H9 (cell line): ENCODE results near the gene SLC4A3. TPM values are rescaled to one million over a fixed set of nuclear protein-coding genes. Genes with fewer than 3 reads are reported as not detected.

ENCODE experiments used
- DNase-seq: peaks from one replicate; pipeline ENCODE4 v3.0.0-alpha.2; 2017
- H2AFZ ChIP-seq: one replicate; pipeline ENCODE4 v1.6.1; 2013; ENCODE audit warnings: mild to moderate bottlenecking, low read length, control low read depth, moderate library complexity
- H2AK5ac ChIP-seq: 2 replicates; pipeline ENCODE4 v1.6.1; 2013; ENCODE audit warnings: low read length, control low read depth, mixed read lengths; ENCODE audit not compliant: insufficient read length
- H2BK120ac ChIP-seq: one replicate; pipeline ENCODE4 v1.6.1; 2013; ENCODE audit warnings: low read depth, mild to moderate bottlenecking, low read length, control low read depth, inconsistent platforms; ENCODE audit not compliant: poor library complexity, severe bottlenecking
- H2BK12ac ChIP-seq: 2 replicates; pipeline ENCODE4 v1.6.1; 2013; ENCODE audit warnings: low read length, control low read depth, mixed read lengths, low read depth; ENCODE audit not compliant: insufficient read length
- H2BK15ac ChIP-seq: 2 replicates; pipeline ENCODE4 v1.6.1; 2013; ENCODE audit warnings: low read depth, low read length, control low read depth
- H2BK20ac ChIP-seq: one replicate; pipeline ENCODE4 v1.6.1; 2013; ENCODE audit warnings: low read depth, mild to moderate bottlenecking, low read length, control low read depth, inconsistent platforms; ENCODE audit not compliant: poor library complexity, severe bottlenecking
- H2BK5ac ChIP-seq: 2 replicates; pipeline ENCODE4 v1.6.1; 2013; ENCODE audit warnings: low read length, control low read depth, mixed read lengths; ENCODE audit not compliant: insufficient read length
- H3K14ac ChIP-seq: 2 replicates; pipeline ENCODE4 v1.6.1; 2013; ENCODE audit warnings: low read length, control low read depth; ENCODE audit not compliant: insufficient read depth
- H3K18ac ChIP-seq: 2 replicates; pipeline ENCODE4 v1.6.1; 2013; ENCODE audit warnings: low read depth, mild to moderate bottlenecking, mixed read lengths, low read length, control low read depth; ENCODE audit not compliant: insufficient read length
- H3K23ac ChIP-seq: 2 replicates; pipeline ENCODE4 v1.6.1; 2013; ENCODE audit warnings: low read length, control low read depth, mixed read lengths, low read depth; ENCODE audit not compliant: insufficient read length
- H3K23me2 ChIP-seq: 2 replicates; pipeline ENCODE4 v1.6.1; 2013; ENCODE audit warnings: low read depth, mild to moderate bottlenecking, mixed read lengths, low read length, control low read depth; ENCODE audit not compliant: insufficient read length, poor library complexity, severe bottlenecking
- H3K27ac ChIP-seq: 2 replicates; pipeline ENCODE4 v1.5.1; 2013; ENCODE audit warnings: low read length, control low read depth, mixed read lengths, low read depth; ENCODE audit not compliant: insufficient read length
- H3K27me3 ChIP-seq: 2 replicates; pipeline ENCODE4 v1.6.1; 2013; ENCODE audit warnings: low read length, control low read depth, inconsistent platforms; ENCODE audit not compliant: insufficient read depth
- H3K4ac ChIP-seq: 2 replicates; pipeline ENCODE4 v1.6.1; 2013; ENCODE audit warnings: low read depth, mild to moderate bottlenecking, control low read depth, inconsistent platforms, low read length, moderate library complexity
- H3K4me1 ChIP-seq: 2 replicates; pipeline ENCODE4 v1.6.1; 2013; ENCODE audit warnings: low read length, control low read depth, inconsistent platforms; ENCODE audit not compliant: insufficient read depth
- H3K4me2 ChIP-seq: 2 replicates; pipeline ENCODE4 v1.6.1; 2013; ENCODE audit warnings: low read length, control low read depth, mixed read lengths; ENCODE audit not compliant: insufficient read length, insufficient read depth
- H3K56ac ChIP-seq: 2 replicates; pipeline ENCODE4 v1.6.1; 2013; ENCODE audit warnings: low read depth, mild to moderate bottlenecking, mixed read lengths, low read length, control low read depth; ENCODE audit not compliant: insufficient read length
- H3K79me1 ChIP-seq: 2 replicates; pipeline ENCODE4 v1.6.1; 2013; ENCODE audit warnings: low read depth, mild to moderate bottlenecking, moderate library complexity, low read length, control low read depth, inconsistent platforms; ENCODE audit not compliant: insufficient read depth, poor library complexity, severe bottlenecking
- H3K79me2 ChIP-seq: 2 replicates; pipeline ENCODE4 v1.6.1; 2013; ENCODE audit warnings: low read length, control low read depth, inconsistent platforms; ENCODE audit not compliant: insufficient read depth
- H3K9ac ChIP-seq: 2 replicates; pipeline ENCODE4 v1.6.1; 2013; ENCODE audit warnings: low read length, control low read depth, mixed read lengths; ENCODE audit not compliant: insufficient read length; ENCODE audit errors: extremely low read depth
- H3K9me3 ChIP-seq: one replicate; pipeline ENCODE4 v1.6.1; 2013; ENCODE audit warnings: low read depth, low read length, inconsistent platforms; ENCODE audit not compliant: control insufficient read depth
- H3T11ph ChIP-seq: one replicate; pipeline ENCODE4 v1.6.1; 2013; ENCODE audit warnings: mild to moderate bottlenecking, low read length, control low read depth, inconsistent platforms
- H4K20me1 ChIP-seq: one replicate; pipeline ENCODE4 v1.6.1; 2013; ENCODE audit not compliant: control insufficient read depth, insufficient read length, insufficient read depth
- H4K5ac ChIP-seq: 2 replicates; pipeline ENCODE4 v1.6.1; 2013; ENCODE audit warnings: low read depth, mild to moderate bottlenecking, mixed read lengths, low read length, control low read depth; ENCODE audit not compliant: insufficient read length
- H4K8ac ChIP-seq: replicated peaks from 2 replicates; pipeline ENCODE4 v1.6.1; 2013; ENCODE audit warnings: low read length, control low read depth, mixed read lengths, low read depth; ENCODE audit not compliant: insufficient read length
- H4K91ac ChIP-seq: 2 replicates; pipeline ENCODE4 v1.6.1; 2013; ENCODE audit warnings: low read depth, mild to moderate bottlenecking, moderate library complexity, mixed read lengths, low read length, control low read depth; ENCODE audit not compliant: insufficient read length
- H3K27ac Mint-ChIP-seq, 3 experiments: 2 replicates in 2 of 3; 3 replicates in 1 of 3; pipeline ENCODE4 v1.8.0; 2020 to 2021; ENCODE audit warnings: mixed read lengths in 3 of 3, mild to moderate bottlenecking in 1 of 3, moderate library complexity in 1 of 3
- H3K27me3 Mint-ChIP-seq: 2 replicates; pipeline ENCODE4 v1.8.0; 2021; ENCODE audit warnings: low read depth, mild to moderate bottlenecking, moderate library complexity, mixed read lengths
- H3K36me3 Mint-ChIP-seq, 3 experiments: 2 replicates in 2 of 3; 3 replicates in 1 of 3; pipeline ENCODE4 v1.8.0; 2020 to 2021; ENCODE audit warnings: low read depth in 3 of 3, mixed read lengths in 3 of 3; ENCODE audit not compliant: insufficient read depth in 1 of 3
- H3K4me1 Mint-ChIP-seq, 2 experiments: 2 replicates each; pipeline ENCODE4 v1.8.0; 2020; ENCODE audit warnings: mixed read lengths in 2 of 2
- H3K4me3 Mint-ChIP-seq, 2 experiments: 2 replicates in 1 of 2; 3 replicates in 1 of 2; pipeline ENCODE4 v1.8.0; 2020 to 2021; ENCODE audit warnings: mild to moderate bottlenecking in 2 of 2, mixed read lengths in 2 of 2, moderate library complexity in 1 of 2
- H3K9me3 Mint-ChIP-seq, 2 experiments: 2 replicates in 1 of 2; 3 replicates in 1 of 2; pipeline ENCODE4 v1.8.0; 2020; ENCODE audit warnings: mild to moderate bottlenecking in 2 of 2, mixed read lengths in 2 of 2, moderate library complexity in 1 of 2
- CTCF ChIP-seq: fragments of 200-600 bp; sonication (generic); conservative IDR thresholded peaks from 3 replicates; pipeline ENCODE4 v1.8.0; 2021; ENCODE audit warnings: antibody characterized with exemption, mild to moderate bottlenecking
- WGBS: extraction: QIAGEN DNeasy Blood & Tissue Kit; methylation state at CpG from one replicate; pipeline ENCODE4 v1.1.7; 2013; ENCODE audit warnings: missing lambda C conversion rate, low lambda C conversion rate, mixed read lengths; ENCODE audit not compliant: insufficient read length; ENCODE audit errors: extremely low coverage; 5-methylcytosine and 5-hydroxymethylcytosine counted together
- total RNA-seq: library from RNA; stranded (reverse); gene quantifications from 2 replicates; pipeline ENCODE4 v1.2.1, GENCODE V29; 2021

SLC4A3 gene
- total RNA-seq, 1 experiment from 2014 or later, result 11.1 TPM

- no peak overlapping the region for H3K56ac ChIP-seq
- TF ChIP-seq CTCF, result no peak
These were observed 2.9 kb upstream of the SLC4A3 start for GRCh38 chr2:219624565-219624964.

More at GRCh38 chr2:219624565-219624964, 2.9 kb upstream of the SLC4A3 start:
- H3K14ac ChIP-seq, result no peak overlapping the region
- WGBS, result no CpG with 5 or more reads among the region's 6 CpGs
- H3K9me3 Mint-ChIP-seq, result no peaks in the 10 kb centered on the region; a peak in 1 of 5 replicates
- H2BK15ac ChIP-seq, result no peak overlapping the region
- H4K20me1 ChIP-seq, result no peaks in the 10 kb centered on the region
- H3K27ac ChIP-seq, result no peak overlapping the region
- H3K4me1 Mint-ChIP-seq, result peaks cover 6 to 16% of the 10 kb centered on the region in 2 experiments
- H3K4me2 ChIP-seq, result no peak overlapping the region
- H3K79me1 ChIP-seq, result no peaks in the 10 kb centered on the region
- H3T11ph ChIP-seq, result no peak overlapping the region
- no peak overlapping the region for H2BK5ac ChIP-seq
- no peaks in the 10 kb centered on the region for H3K9me3 ChIP-seq
- H4K5ac ChIP-seq, result no peak overlapping the region
- H2BK20ac ChIP-seq, result no peak overlapping the region
- H2BK12ac ChIP-seq, result no peak overlapping the region
- no peak for DNase-seq
- H3K9ac ChIP-seq, result no peak overlapping the region
- H4K8ac ChIP-seq, result no peak overlapping the region
- no peaks in the 10 kb centered on the region; a peak in 1 of 7 replicates for H3K36me3 Mint-ChIP-seq
- H3K4me3 Mint-ChIP-seq, result no peak overlapping the region
- no peak overlapping the region for H3K27ac Mint-ChIP-seq
- no peaks in the 10 kb centered on the region for H3K27me3 ChIP-seq
- H2AFZ ChIP-seq, result no peak overlapping the region
- H3K79me2 ChIP-seq, result no peaks in the 10 kb centered on the region
- H3K4ac ChIP-seq, result no peak overlapping the region
- H2AK5ac ChIP-seq, result no peak overlapping the region
- H3K18ac ChIP-seq, result no peak overlapping the region
- peaks cover 21% of the 10 kb centered on the region for H3K27me3 Mint-ChIP-seq
- no peak overlapping the region for H4K91ac ChIP-seq
- H2BK120ac ChIP-seq, result no peak overlapping the region
- H3K23ac ChIP-seq, result no peak overlapping the region
- H3K23me2 ChIP-seq, result no peaks in the 10 kb centered on the region
- 0 out of 2 replicates have a peak, but pooled peaks cover 3% of the 10 kb centered on the region for H3K4me1 ChIP-seq
